Upper lobe of right lung (tissue), 1 donor: ENCODE measurements around the gene C10orf105. TPM values are rescaled to one million over a fixed set of nuclear protein-coding genes. Genes with fewer than 3 reads are reported as not detected.

Experiments
- ATAC-seq: fragments of 200-7000 bp; cut with Tn5 transposase; one replicate; pipeline ENCODE4 v1.9.1; 2020; ENCODE audit warnings: mild to moderate bottlenecking, moderate library complexity
- DNase-seq: peaks from one replicate; pipeline ENCODE4 v3.0.0-alpha.2; 2020
- H3K27ac ChIP-seq: fragments of 200-600 bp; one replicate; pipeline ENCODE4 v1.8.0; 2022
- H3K27me3 ChIP-seq: fragments of 200-600 bp; one replicate; pipeline ENCODE4 v1.8.0; 2022; ENCODE audit warnings: mild to moderate bottlenecking
- H3K36me3 ChIP-seq: fragments of 200-600 bp; one replicate; pipeline ENCODE4 v1.8.0; 2022
- H3K4me1 ChIP-seq: fragments of 200-600 bp; one replicate; pipeline ENCODE4 v1.8.0; 2022
- H3K4me3 ChIP-seq: fragments of 200-600 bp; one replicate; pipeline ENCODE4 v1.8.0; 2022; ENCODE audit warnings: mild to moderate bottlenecking
- H3K9me3 ChIP-seq: fragments of 200-600 bp; one replicate; pipeline ENCODE4 v1.8.0; 2022
- intact Hi-C: fragments of 100-400 bp; cut with DNase I; formaldehyde crosslinking; loops from one replicate; pipeline ENCODE4 v1.11.0; 2022
- total RNA-seq: library from RNA; stranded (reverse); fragmentation: NEBNext Ultra II Directional; extraction: Animal tissue kit (Norgen Biotek cat#: 25700); gene quantifications from one replicate; pipeline ENCODE4 v1.2.1, GENCODE V29; 2021
- TF ChIP-seq, protein P1 (sequence below): fragments of 200-600 bp; IDR thresholded peaks from one replicate; pipeline ENCODE4 v1.8.0; 2022; ENCODE audit warnings: antibody characterized with exemption
- donor health status: DM: no; HTN: yes; CAD: no; lungs with severe emphysema.

Gene C10orf105
- total RNA-seq, 1 donor from 2014 or later, result 0.52 TPM

DNA sequence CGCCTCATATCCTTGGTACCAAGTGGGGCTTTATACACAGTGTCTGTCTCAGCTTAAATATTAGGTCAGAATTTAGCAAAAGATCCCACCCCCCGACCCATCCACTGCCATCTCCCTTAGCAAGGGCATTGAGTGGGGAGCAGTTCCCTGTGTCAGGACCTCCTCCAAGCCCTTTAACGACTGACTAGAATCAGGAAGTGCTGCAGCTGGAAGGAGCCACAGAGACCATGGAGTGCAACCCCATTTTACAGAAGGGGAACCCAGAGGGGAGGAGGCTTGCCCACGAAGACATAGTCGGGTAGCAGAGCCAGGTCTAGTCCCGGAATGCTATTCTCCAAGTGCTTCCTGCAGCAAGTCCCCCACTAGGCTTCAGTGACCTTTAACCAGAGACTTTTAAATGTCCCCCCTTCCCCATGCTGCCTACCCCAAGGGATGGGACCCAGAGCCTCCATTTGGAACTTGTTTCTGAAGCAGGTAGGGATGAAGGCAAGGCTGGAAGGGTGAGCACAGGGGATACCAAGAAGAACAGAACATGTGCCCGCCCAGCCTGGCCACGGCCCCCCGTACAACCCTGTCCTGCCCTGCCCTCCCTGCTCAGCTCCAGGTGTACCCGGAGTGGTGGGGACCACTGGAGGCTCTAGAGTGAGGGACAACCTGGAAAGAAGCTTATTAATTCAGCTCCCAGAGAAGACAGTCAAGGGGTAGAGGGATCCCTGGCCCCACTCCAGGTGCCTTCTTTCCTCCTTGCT lies 41.3 kb downstream of the C10orf105 start:
- Histone ChIP-seq H3K9me3 (no peaks in the 10 kb centered on the region), H3K27ac (no peak overlapping the region), H3K4me1 (peaks cover 3% of the 10 kb centered on the region), H3K36me3 (no peaks in the 10 kb centered on the region), H3K27me3 (no peaks in the 10 kb centered on the region), H3K4me3 (no peak overlapping the region)
- DNase-seq (no peak), ATAC-seq (peak; percentile 17)
- TF ChIP-seq, protein P1, sequence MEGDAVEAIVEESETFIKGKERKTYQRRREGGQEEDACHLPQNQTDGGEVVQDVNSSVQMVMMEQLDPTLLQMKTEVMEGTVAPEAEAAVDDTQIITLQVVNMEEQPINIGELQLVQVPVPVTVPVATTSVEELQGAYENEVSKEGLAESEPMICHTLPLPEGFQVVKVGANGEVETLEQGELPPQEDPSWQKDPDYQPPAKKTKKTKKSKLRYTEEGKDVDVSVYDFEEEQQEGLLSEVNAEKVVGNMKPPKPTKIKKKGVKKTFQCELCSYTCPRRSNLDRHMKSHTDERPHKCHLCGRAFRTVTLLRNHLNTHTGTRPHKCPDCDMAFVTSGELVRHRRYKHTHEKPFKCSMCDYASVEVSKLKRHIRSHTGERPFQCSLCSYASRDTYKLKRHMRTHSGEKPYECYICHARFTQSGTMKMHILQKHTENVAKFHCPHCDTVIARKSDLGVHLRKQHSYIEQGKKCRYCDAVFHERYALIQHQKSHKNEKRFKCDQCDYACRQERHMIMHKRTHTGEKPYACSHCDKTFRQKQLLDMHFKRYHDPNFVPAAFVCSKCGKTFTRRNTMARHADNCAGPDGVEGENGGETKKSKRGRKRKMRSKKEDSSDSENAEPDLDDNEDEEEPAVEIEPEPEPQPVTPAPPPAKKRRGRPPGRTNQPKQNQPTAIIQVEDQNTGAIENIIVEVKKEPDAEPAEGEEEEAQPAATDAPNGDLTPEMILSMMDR, result no peak
- intact Hi-C loops, result no loop called here

DNA sequence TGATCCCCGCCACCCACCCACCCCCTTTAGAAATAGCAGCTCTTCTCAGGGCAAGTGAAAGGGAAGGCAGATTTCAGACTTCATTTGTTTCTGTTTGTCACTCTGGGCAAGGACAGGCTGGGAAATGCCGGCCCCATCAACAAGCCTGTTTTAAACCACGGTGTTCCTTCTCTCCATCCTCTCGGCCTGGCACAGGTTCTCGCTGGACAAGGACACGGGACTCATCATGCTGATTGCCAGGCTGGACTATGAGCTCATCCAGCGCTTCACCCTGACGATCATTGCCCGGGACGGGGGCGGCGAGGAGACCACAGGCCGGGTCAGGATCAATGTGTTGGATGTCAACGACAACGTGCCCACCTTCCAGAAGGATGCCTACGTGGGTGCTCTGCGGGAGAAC lies 42.3 kb downstream of the C10orf105 start:
- Histone ChIP-seq H3K9me3 (no peaks in the 10 kb centered on the region), H3K4me3 (no peak overlapping the region), H3K36me3 (no peaks in the 10 kb centered on the region), H3K27ac (no peak overlapping the region), H3K27me3 (no peaks in the 10 kb centered on the region), H3K4me1 (peaks cover 3% of the 10 kb centered on the region)
- ATAC-seq (no peak), DNase-seq (no peak)
- intact Hi-C loops, result no loop called here
- TF ChIP-seq, protein P1, result no peak

DNA sequence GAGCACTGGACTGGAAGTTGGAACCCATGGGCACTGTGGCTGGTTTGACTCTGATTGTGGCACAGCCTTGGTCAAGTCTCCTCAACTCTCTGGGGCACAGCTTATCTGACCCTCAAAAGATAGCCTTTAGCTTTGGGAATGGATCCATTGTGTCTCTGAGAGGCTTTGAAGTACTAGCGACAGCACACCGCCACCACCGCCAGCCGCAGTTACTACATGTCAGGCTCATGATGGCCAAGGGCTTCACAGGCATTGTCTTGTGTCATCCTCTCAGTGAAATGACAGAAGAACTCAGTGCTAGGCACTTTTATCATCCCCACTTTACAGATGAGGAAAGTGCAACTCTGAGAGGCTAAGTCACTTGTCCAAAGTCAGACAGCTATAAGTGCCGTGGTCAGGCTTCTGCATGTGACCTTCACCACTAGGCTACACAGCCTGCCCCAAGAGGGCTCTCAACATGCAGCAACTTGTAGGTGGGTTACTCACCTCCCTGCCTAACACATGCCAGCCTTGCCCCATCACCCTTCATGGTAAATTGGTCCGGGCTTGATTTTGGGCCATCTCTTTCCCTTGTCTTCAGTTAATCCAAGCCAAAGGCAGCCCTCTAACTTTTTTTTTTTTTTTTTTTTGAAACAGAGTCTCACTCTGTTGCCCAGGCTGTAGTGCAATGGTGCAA lies 44.1 kb downstream of the C10orf105 start:
- H3K4me1 ChIP-seq, result peaks cover 3% of the 10 kb centered on the region
- intact Hi-C loops, result no loop called here
- TF ChIP-seq, protein P1, result no peak
- no peaks in the 10 kb centered on the region for H3K36me3 ChIP-seq
- no peaks in the 10 kb centered on the region for H3K9me3 ChIP-seq
- no peak for ATAC-seq
- no peaks in the 10 kb centered on the region for H3K27me3 ChIP-seq
- no peak overlapping the region for H3K27ac ChIP-seq
- H3K4me3 ChIP-seq, result no peak overlapping the region
- no peak for DNase-seq

DNA sequence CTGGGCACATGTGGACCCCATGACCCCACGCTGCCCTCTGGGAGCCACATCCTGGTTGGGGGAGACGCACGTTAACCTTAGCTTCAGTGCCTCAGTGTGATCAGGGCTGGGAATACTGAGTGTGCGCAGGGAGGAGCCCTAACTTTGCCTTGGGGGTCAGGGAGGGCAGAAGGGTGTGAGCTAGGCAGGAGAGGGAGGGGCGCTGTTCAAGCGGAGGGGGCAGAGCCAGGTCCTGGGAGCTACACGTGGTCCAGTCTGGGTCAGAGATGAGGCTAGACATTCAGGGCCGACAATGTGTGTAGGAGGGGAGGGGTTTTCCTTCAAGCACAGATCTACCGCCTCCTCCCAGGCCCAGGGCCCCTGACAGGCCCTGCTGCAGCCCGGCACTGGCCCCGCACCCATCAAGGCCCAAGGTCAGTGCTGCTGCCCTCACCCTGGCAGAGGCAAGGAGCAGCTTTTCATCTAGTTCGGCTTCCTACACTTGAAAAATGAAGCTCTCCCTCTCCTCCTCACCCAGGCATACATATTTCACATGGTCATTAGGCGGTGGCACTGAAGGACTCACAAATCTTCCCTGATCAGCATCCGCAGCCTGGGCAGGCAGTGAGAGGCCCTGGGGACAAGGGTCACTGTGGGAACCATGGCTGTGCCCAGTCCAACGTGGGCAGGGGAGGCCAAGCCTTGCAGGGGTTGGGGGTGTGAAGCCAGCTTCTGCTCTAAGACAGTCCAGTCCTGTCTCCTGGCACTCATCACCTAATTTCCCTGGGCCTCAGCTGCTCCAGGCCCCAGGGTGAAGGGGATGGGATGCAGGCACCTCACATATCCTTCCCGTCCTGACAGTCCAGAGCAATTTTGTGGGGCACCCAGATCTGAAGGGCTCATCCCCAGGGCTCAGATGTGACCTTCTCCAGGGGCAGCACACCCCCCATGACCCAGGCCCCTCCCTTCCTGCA lies 47.3 kb downstream of the C10orf105 start:
- intact Hi-C loops, result no loop called here
- DNase-seq, result no peak
- TF ChIP-seq, protein P1, result no peak
- Histone ChIP-seq H3K4me1 (no peaks in the 10 kb centered on the region), H3K4me3 (no peak overlapping the region), H3K27ac (no peak overlapping the region), H3K9me3 (no peaks in the 10 kb centered on the region), H3K27me3 (no peaks in the 10 kb centered on the region), H3K36me3 (no peaks in the 10 kb centered on the region)
- ATAC-seq, result no peak

DNA sequence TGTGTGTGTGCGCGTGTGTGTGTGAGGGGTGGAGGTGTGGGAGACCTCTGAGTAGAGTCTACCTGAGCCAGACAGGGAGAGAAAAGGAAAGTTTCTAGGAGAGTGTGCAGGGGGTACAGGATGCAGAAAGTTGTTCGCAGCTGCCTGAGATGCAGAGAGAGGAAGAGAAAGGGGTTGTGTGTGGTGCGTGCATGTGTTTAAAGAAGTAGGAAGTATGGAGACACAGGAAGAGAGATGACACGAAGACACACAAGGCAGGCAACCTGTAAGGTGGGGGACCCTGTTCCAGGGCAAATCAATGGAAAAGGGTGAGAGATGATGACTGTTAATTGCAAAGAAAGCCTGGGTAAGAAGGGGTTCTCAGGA lies 52.2 kb downstream of the C10orf105 start:
- no peaks in the 10 kb centered on the region for H3K4me1 ChIP-seq
- no peak overlapping the region for H3K4me3 ChIP-seq
- DNase-seq, result no peak
- no peaks in the 10 kb centered on the region for H3K9me3 ChIP-seq
- ATAC-seq, result no peak
- intact Hi-C loops, result no loop called here
- H3K27ac ChIP-seq, result no peak overlapping the region
- no peaks in the 10 kb centered on the region for H3K36me3 ChIP-seq
- TF ChIP-seq, protein P1, result no peak
- H3K27me3 ChIP-seq, result no peaks in the 10 kb centered on the region
